Measurements from ENCODE around the gene MAP3K13.

Gene MAP3K13

GRCh38 chr3:185337231-185337816 is 25.6 kb upstream of the MAP3K13 start:
- no peak overlapping the region for H3K27ac ChIP-seq

GRCh38 chr3:185339945-185340344 is 23.0 kb upstream of the MAP3K13 start:
- Histone ChIP-seq H3K4me2 (no peak overlapping the region), H3K27ac (no peak overlapping the region), H3K4me3 (no peak overlapping the region), H3K4me1 (peaks cover 0 to 26% (median 0%) of the 10 kb centered on the region in 10 experiments; a peak in 8 of 20 replicates), H3K36me3 (no peaks in the 10 kb centered on the region), H4K20me1 (no peaks in the 10 kb centered on the region), H3K9me3 (replicated peaks in 1 of 11) (no peaks in the 10 kb centered on the region), H3K9ac (no peak overlapping the region), H3K27me3 (no peaks in the 10 kb centered on the region)
- TF ChIP-seq Cebpa-rat (IDR thresholded peaks at IDR 0.05), result no peak

More at GRCh38 chr3:185337231-185337816, 25.6 kb upstream of the MAP3K13 start:
- Histone ChIP-seq H3K9me3 (replicated peaks in 1 of 11) (no peaks in the 10 kb centered on the region), H3K4me2 (no peak overlapping the region), H3K9ac (no peak overlapping the region), H3K36me3 (no peaks in the 10 kb centered on the region), H3K27me3 (no peaks in the 10 kb centered on the region), H3K4me3 (no peak overlapping the region), H3K4me1 (peaks cover 0 to 22% (median 6%) of the 10 kb centered on the region in 10 experiments; a peak in 15 of 20 replicates), H4K20me1 (no peaks in the 10 kb centered on the region)
- no peak for TF ChIP-seq Cebpa-rat (IDR thresholded peaks at IDR 0.05)

- H3K27ac ChIP-seq, result no peak overlapping the region
- H3K4me1 ChIP-seq, result peaks cover 0 to 24% (median 0%) of the 10 kb centered on the region in 10 experiments; a peak in 8 of 20 replicates
- no peak overlapping the region for H3K4me2 ChIP-seq
- no peaks in the 10 kb centered on the region for H4K20me1 ChIP-seq
- H3K36me3 ChIP-seq, result no peaks in the 10 kb centered on the region
- H3K27me3 ChIP-seq, result no peaks in the 10 kb centered on the region
- no peak for TF ChIP-seq Cebpa-rat (IDR thresholded peaks at IDR 0.05)
- H3K4me3 ChIP-seq, result no peak overlapping the region
- H3K9me3 ChIP-seq (replicated peaks in 1 of 11), result no peaks in the 10 kb centered on the region
- H3K9ac ChIP-seq, result no peak overlapping the region
Measured at GRCh38 chr3:185340751-185341150, 22.2 kb upstream of the MAP3K13 start.

GRCh38 chr3:185341616-185342458 is 21.1 kb upstream of the MAP3K13 start:
- Histone ChIP-seq H3K27ac (no peak overlapping the region), H3K4me2 (peak overlapping the region in 2 of 11 experiments; percentile 25 to 52; a peak in 4 of 22 replicates)

GRCh38 chr3:185342459-185343174 is 20.3 kb upstream of the MAP3K13 start:
- peaks cover 0 to 21% (median 0%) of the 10 kb centered on the region in 10 experiments; a peak in 8 of 20 replicates for H3K4me1 ChIP-seq
- no peak for TF ChIP-seq Cebpa-rat (IDR thresholded peaks at IDR 0.05)
- H3K36me3 ChIP-seq, result no peaks in the 10 kb centered on the region
- H3K4me3 ChIP-seq, result no peak overlapping the region
- H3K27ac ChIP-seq, result peak overlapping the region in 2 of 11 experiments; percentile 45 to 46; a peak in 3 of 22 replicates
- 0 out of 22 replicates have a peak overlapping the region, but pooled peaks of 1 of the 11 experiments have one; percentile 13 for H3K9ac ChIP-seq
- H3K4me2 ChIP-seq, result peak overlapping the region in 5 of 11 experiments; percentile 13 to 68 (median 52); a peak in 8 of 22 replicates
- H3K9me3 ChIP-seq (replicated peaks in 1 of 11), result no peaks in the 10 kb centered on the region
- no peaks in the 10 kb centered on the region for H4K20me1 ChIP-seq
- no peaks in the 10 kb centered on the region for H3K27me3 ChIP-seq

More at GRCh38 chr3:185341616-185342458, 21.1 kb upstream of the MAP3K13 start:
- Histone ChIP-seq H3K4me1 (peaks cover 0 to 21% (median 0%) of the 10 kb centered on the region in 10 experiments; a peak in 8 of 20 replicates), H3K4me3 (no peak overlapping the region), H4K20me1 (no peaks in the 10 kb centered on the region), H3K36me3 (no peaks in the 10 kb centered on the region), H3K9ac (no peak overlapping the region), H3K27me3 (no peaks in the 10 kb centered on the region), H3K9me3 (replicated peaks in 1 of 11) (no peaks in the 10 kb centered on the region)
- TF ChIP-seq Cebpa-rat (IDR thresholded peaks at IDR 0.05), result no peak

- H3K9me3 ChIP-seq (replicated peaks in 1 of 11), result no peaks in the 10 kb centered on the region
- peaks cover 0 to 15% (median 0%) of the 10 kb centered on the region in 10 experiments; a peak in 8 of 20 replicates for H3K4me1 ChIP-seq
- H3K9ac ChIP-seq, result no peak overlapping the region
- H4K20me1 ChIP-seq, result no peaks in the 10 kb centered on the region
- H3K36me3 ChIP-seq, result no peaks in the 10 kb centered on the region
- H3K27me3 ChIP-seq, result no peaks in the 10 kb centered on the region
- no peak overlapping the region for H3K4me3 ChIP-seq
- TF ChIP-seq Cebpa-rat (IDR thresholded peaks at IDR 0.05), result no peak
- H3K27ac ChIP-seq, result no peak overlapping the region
- no peak overlapping the region for H3K4me2 ChIP-seq
Measured at GRCh38 chr3:185347399-185347798, 15.5 kb upstream of the MAP3K13 start.

- H3K36me3 ChIP-seq, result no peaks in the 10 kb centered on the region
- no peak overlapping the region for H3K4me3 ChIP-seq
- TF ChIP-seq Cebpa-rat (IDR thresholded peaks at IDR 0.05), result no peak
- no peaks in the 10 kb centered on the region for H4K20me1 ChIP-seq
- H3K9ac ChIP-seq, result no peak overlapping the region
- no peaks in the 10 kb centered on the region for H3K4me1 ChIP-seq
- H3K9me3 ChIP-seq (replicated peaks in 1 of 11), result no peaks in the 10 kb centered on the region
- H3K4me2 ChIP-seq, result no peak overlapping the region
- H3K27me3 ChIP-seq, result no peaks in the 10 kb centered on the region
- no peak overlapping the region for H3K27ac ChIP-seq
Measured at GRCh38 chr3:185350841-185351240, 12.1 kb upstream of the MAP3K13 start.

- no peaks in the 10 kb centered on the region for H3K9me3 ChIP-seq (replicated peaks in 1 of 11)
- H3K27me3 ChIP-seq, result no peaks in the 10 kb centered on the region
- H3K9ac ChIP-seq, result no peak overlapping the region
- no peak overlapping the region for H3K27ac ChIP-seq
- no peak overlapping the region for H3K4me3 ChIP-seq
- H4K20me1 ChIP-seq, result no peaks in the 10 kb centered on the region
- no peaks in the 10 kb centered on the region for H3K4me1 ChIP-seq
- H3K4me2 ChIP-seq, result no peak overlapping the region
- no peaks in the 10 kb centered on the region for H3K36me3 ChIP-seq
- TF ChIP-seq Cebpa-rat (IDR thresholded peaks at IDR 0.05), result no peak
Measured at GRCh38 chr3:185351396-185351795, 11.5 kb upstream of the MAP3K13 start.

GRCh38 chr3:185353225-185353624 is 9.7 kb upstream of the MAP3K13 start:
- no peaks in the 10 kb centered on the region for H4K20me1 ChIP-seq
- H3K4me3 ChIP-seq, result no peak overlapping the region
- no peak for TF ChIP-seq Cebpa-rat (IDR thresholded peaks at IDR 0.05)
- no peaks in the 10 kb centered on the region for H3K9me3 ChIP-seq (replicated peaks in 1 of 11)
- no peak overlapping the region for H3K27ac ChIP-seq
- H3K27me3 ChIP-seq, result no peaks in the 10 kb centered on the region
- H3K36me3 ChIP-seq, result no peaks in the 10 kb centered on the region
- no peaks in the 10 kb centered on the region for H3K4me1 ChIP-seq
- no peak overlapping the region for H3K9ac ChIP-seq
- no peak overlapping the region for H3K4me2 ChIP-seq

Measured in BLaER1 treated with 17β-estradiol and CSF1 and Interleukin-3, amounts not matched to agents 10 nM and 100 nM (cell line).